A549 treated with GW870086 at 1 μM for 4 hours (cell line): Measurements from ENCODE around the gene THAP8. TPM values are rescaled to one million over a fixed set of nuclear protein-coding genes. Genes with fewer than 3 reads are reported as not detected.

Source experiments
- total RNA-seq: library from RNA; stranded (reverse); fragments of 200-300 nt; extraction: Qiagen RNA extraction; gene quantifications from 5 replicates; pipeline ENCODE4 v1.2.3, GENCODE V29; 2022; ENCODE audit warnings: low read depth

THAP8 gene
- total RNA-seq = 5.3 to 6.8 TPM (median 6.3 TPM) in 5 replicates

GRCh38 chr19:36054119-36054732 is at the start of gene THAP8:
THAP8 (minus strand) TSS chr19:36054285; CDS start chr19:36054217, 68 bp downstream.

GRCh38 chr19:36054733-36055686 is 925 bp upstream of the THAP8 start, which contains the start of gene WDR62:
WDR62 (plus strand) TSS chr19:36054897; CDS start chr19:36054972, 75 bp downstream.

GRCh38 chr19:36032251-36033104 is 21.6 kb downstream of the THAP8 start, which contains the start of gene CLIP3:
CLIP3 (minus strand) TSS chr19:36032873; CDS start chr19:36032357, 516 bp downstream.

GRCh38 chr19:36014012-36014924 is 39.8 kb downstream of the THAP8 start, which contains the start of gene ALKBH6:
ALKBH6 (minus strand) TSS chr19:36014213; CDS start chr19:36013397, 816 bp downstream.

GRCh38 chr19:36008336-36008978 is 45.6 kb downstream of the THAP8 start, which contains the start of gene SYNE4:
SYNE4 (minus strand) TSS chr19:36008813; CDS start chr19:36008681, 132 bp downstream.

GRCh38 chr19:35995048-35995993 is 58.8 kb downstream of the THAP8 start, which contains the start of gene SDHAF1:
SDHAF1 (plus strand) TSS chr19:35995188; CDS start chr19:35995275, 87 bp downstream.

Other genes starting within 250 kb of the THAP8 start
- 0.18 to 0.80 TPM (median 0.29 TPM) in 5 replicates for gene PRODH2, start 241.4 kb downstream of the THAP8 start, total RNA-seq
- gene NPHS1, start 201.8 kb downstream of the THAP8 start, total RNA-seq = 0.41 to 0.75 TPM (median 0.59 TPM) in 5 replicates
- 0.46 to 0.74 TPM (median 0.53 TPM) in 5 replicates for gene KIRREL2, start 197.4 kb downstream of the THAP8 start, total RNA-seq
- 65.9 to 95.9 TPM (median 93.4 TPM) in 5 replicates for gene APLP1, start 185.7 kb downstream of the THAP8 start, total RNA-seq
- gene NFKBID, start 153.7 kb downstream of the THAP8 start, total RNA-seq = 4.8 to 7.4 TPM (median 6.3 TPM) in 5 replicates
- 0.28 to 0.45 TPM in 2 of 5 replicates, not detected in the others for gene HCST, start 151.8 kb downstream of the THAP8 start, total RNA-seq
- gene TYROBP, start 146.0 kb downstream of the THAP8 start, total RNA-seq = not detected in 5 replicates
- gene LRFN3, start 117.9 kb downstream of the THAP8 start, total RNA-seq = 13.5 to 23.2 TPM (median 21.2 TPM) in 5 replicates
- 38.3 to 50.7 TPM (median 48.4 TPM) in 5 replicates for gene SDHAF1, start 59.1 kb downstream of the THAP8 start, total RNA-seq
- gene SYNE4, start 45.5 kb downstream of the THAP8 start, total RNA-seq = 0.14 to 0.53 TPM (median 0.25 TPM) in 5 replicates
- gene ALKBH6, start 40.1 kb downstream of the THAP8 start, total RNA-seq = 19.6 to 28.5 TPM (median 26.6 TPM) in 5 replicates
- 0.67 to 0.94 TPM (median 0.72 TPM) in 5 replicates for gene CLIP3, start 21.4 kb downstream of the THAP8 start, total RNA-seq
- gene WDR62, start 612 bp upstream of the THAP8 start, total RNA-seq = 20.3 to 27.6 TPM (median 24.5 TPM) in 5 replicates
- gene OVOL3, start 56.9 kb upstream of the THAP8 start, total RNA-seq = 0.24 to 0.36 TPM in 2 of 5 replicates, not detected in the others
- 232 to 261 TPM (median 252 TPM) in 5 replicates for gene POLR2I, start 60.6 kb upstream of the THAP8 start, total RNA-seq
- 434 to 558 TPM (median 540 TPM) in 5 replicates for gene TBCB, start 61.2 kb upstream of the THAP8 start, total RNA-seq
- gene CAPNS1, start 85.8 kb upstream of the THAP8 start, total RNA-seq = 1,491 to 2,296 TPM (median 2,099 TPM) in 5 replicates
- not detected in 5 replicates for gene COX7A1, start 98.2 kb upstream of the THAP8 start, total RNA-seq
- gene ZNF565, start 160.4 kb upstream of the THAP8 start, total RNA-seq = 3.8 to 4.5 TPM (median 4.3 TPM) in 5 replicates
- 97.8 to 164 TPM (median 120 TPM) in 5 replicates for gene ZNF146, start 160.8 kb upstream of the THAP8 start, total RNA-seq